ENCODE data around the gene LRRC72.

GRCh38 chr7:16542401-16542800 is 15.8 kb downstream of the LRRC72 start:
- TF ChIP-seq CTCF (IDR thresholded peaks at IDR 0.05), result no peak
- TF ChIP-seq POLR2A (IDR thresholded peaks at IDR 0.05), result no peak
- no peak for TF ChIP-seq POLR2AphosphoS5 (IDR thresholded peaks at IDR 0.05)
- no peak for TF ChIP-seq EP300 (IDR thresholded peaks at IDR 0.05; ENCODE audit: low read depth)

All from transverse colon (tissue), 4 donors.